ENCODE measurements around the gene FRS2. TPM values are rescaled to one million over a fixed set of nuclear protein-coding genes. Genes with fewer than 3 reads are reported as not detected.
A peak's percentile ranks its signal among the peaks of the same experiment; 100 is the strongest.

The FRS2 gene
- total RNA-seq, 1 experiment from 2014 or later = 23.3 TPM

- H3K79me2 ChIP-seq (ENCODE audit: low read depth) = no peaks in the 10 kb centered on the region
- no peak overlapping the region for H3K4me3 ChIP-seq
- H4K20me1 ChIP-seq (ENCODE audit: insufficient read depth) = no peaks in the 10 kb centered on the region; the same call in 1 of the 2 replicates
- BruUV-seq (replicated peaks) = TSS peak; percentile 12
- no peaks in the 10 kb centered on the region for H3K9me3 ChIP-seq (ENCODE audit: insufficient read depth, low read depth)
- H3K4me2 ChIP-seq = no peak overlapping the region
- no peak for DNase-seq
- intact Hi-C loops (cut with micrococcal nuclease; ENCODE audit: unreplicated experiment) = no loop called here
- peaks cover 3% of the 10 kb centered on the region; the same call in 1 of the 2 replicates for H3F3A ChIP-seq (ENCODE audit: insufficient read depth, low read depth)
- H3K27me3 ChIP-seq (ENCODE audit: insufficient read depth, low read depth) = no peaks in the 10 kb centered on the region
- POLR2A ChIA-PET (ENCODE audit: unreplicated experiment) = interaction anchor here (0.6 kb wide), 1 partner anchor 163 kb away, joined by 12 read pairs; no protein-coding TSS in a partner anchor
- no peaks in the 10 kb centered on the region for H3K36me3 ChIP-seq (ENCODE audit: low read depth)
- no peak overlapping the region for H2AFZ ChIP-seq
- CTCF ChIA-PET = no interaction called here
- 0 out of 2 replicates have a peak, but pooled peaks cover 4% of the 10 kb centered on the region for H3K4me1 ChIP-seq (replicated peaks; ENCODE audit: insufficient read depth)
- TF ChIP-seq CTCF (conservative IDR thresholded peaks at IDR 0.05) (no peak), EZH2 (IDR thresholded peaks at IDR 0.05; ENCODE audit: low read depth) (no peak)
- H3K27ac ChIP-seq = no peak overlapping the region
- no peaks in the 10 kb centered on the region for H3K9me2 ChIP-seq (ENCODE audit: insufficient read depth)
Measured at GRCh38 chr12:69550569-69551350, 80.6 kb downstream of the FRS2 start.

GRCh38 chr12:69553628-69554248 lies 83.5 kb downstream of the FRS2 start:
- BruUV-seq (replicated peaks) = no TSS peak
- intact Hi-C loops (cut with micrococcal nuclease; ENCODE audit: unreplicated experiment) = no loop called here
- ChIA-PET CTCF (no interaction called here), POLR2A (ENCODE audit: unreplicated experiment) (interaction anchor here (0.6 kb wide), 1 partner anchor 273 kb away, joined by 13 read pairs; no protein-coding TSS in a partner anchor)
- H2AFZ ChIP-seq = no peak overlapping the region
- no peaks in the 10 kb centered on the region for H3K9me3 ChIP-seq (ENCODE audit: insufficient read depth, low read depth)
- DNase-seq = peak in 1 of 2 experiments; percentile 15
- 0 out of 2 replicates have a peak, but pooled peaks cover 4% of the 10 kb centered on the region for H3K4me1 ChIP-seq (replicated peaks; ENCODE audit: insufficient read depth)
- H3K79me2 ChIP-seq (ENCODE audit: low read depth) = no peaks in the 10 kb centered on the region; the same call in 1 of the 2 replicates
- H3F3A ChIP-seq (ENCODE audit: insufficient read depth, low read depth) = peaks cover 3% of the 10 kb centered on the region; the same call in 1 of the 2 replicates
- H3K4me2 ChIP-seq = no peak overlapping the region
- H3K27ac ChIP-seq = no peak overlapping the region
- H3K4me3 ChIP-seq = no peak overlapping the region
- no peaks in the 10 kb centered on the region; the same call in none of the 2 replicates for H4K20me1 ChIP-seq (ENCODE audit: insufficient read depth)
- TF ChIP-seq EZH2 (IDR thresholded peaks at IDR 0.05; ENCODE audit: low read depth) = no peak
- TF ChIP-seq CTCF (conservative IDR thresholded peaks at IDR 0.05) = no peak
- H3K36me3 ChIP-seq (ENCODE audit: low read depth) = no peaks in the 10 kb centered on the region
- no peaks in the 10 kb centered on the region for H3K9me2 ChIP-seq (ENCODE audit: insufficient read depth)
- no peaks in the 10 kb centered on the region for H3K27me3 ChIP-seq (ENCODE audit: insufficient read depth, low read depth)

GRCh38 chr12:69555461-69555860 lies 85.3 kb downstream of the FRS2 start:
- ChIA-PET POLR2A (ENCODE audit: unreplicated experiment) (no interaction called here), CTCF (interaction anchor here (0.6 kb wide), 2 partner anchors 28 to 91 kb away, joined by 3 read pairs; no protein-coding TSS in a partner anchor)
- H2AFZ ChIP-seq = no peak overlapping the region

More at GRCh38 chr12:69555461-69555860, 85.3 kb downstream of the FRS2 start:
- DNase-seq = no peak
- Histone ChIP-seq H3K9me2 (ENCODE audit: insufficient read depth) (no peaks in the 10 kb centered on the region), H3F3A (ENCODE audit: insufficient read depth, low read depth) (peaks cover 3% of the 10 kb centered on the region; the same call in 1 of the 2 replicates), H3K79me2 (ENCODE audit: low read depth) (peaks cover under 1% of the 10 kb centered on the region; the same call in 1 of the 2 replicates), H3K27me3 (ENCODE audit: insufficient read depth, low read depth) (no peaks in the 10 kb centered on the region), H3K27ac (no peak overlapping the region), H3K4me1 (replicated peaks; ENCODE audit: insufficient read depth) (0 out of 2 replicates have a peak, but pooled peaks cover 4% of the 10 kb centered on the region), H3K36me3 (ENCODE audit: low read depth) (no peaks in the 10 kb centered on the region), H3K4me2 (no peak overlapping the region), H3K9me3 (ENCODE audit: insufficient read depth, low read depth) (no peaks in the 10 kb centered on the region), H3K4me3 (no peak overlapping the region), H4K20me1 (ENCODE audit: insufficient read depth) (no peaks in the 10 kb centered on the region; the same call in 1 of the 2 replicates)
- no TSS peak for BruUV-seq (replicated peaks)
- TF ChIP-seq CTCF (conservative IDR thresholded peaks at IDR 0.05) (no peak), EZH2 (IDR thresholded peaks at IDR 0.05; ENCODE audit: low read depth) (no peak)
- intact Hi-C loops (cut with micrococcal nuclease; ENCODE audit: unreplicated experiment) = no loop called here

All from PC-9 (cell line).